Bronchial smooth muscle cell (primary cell): ENCODE measurements around the gene PSEN1. TPM values are rescaled to one million over a fixed set of nuclear protein-coding genes. Genes with fewer than 3 reads are reported as not detected.

Source experiments
- total RNA-seq: library from RNA; depleted of rRNA; stranded (reverse); fragments of >200 nt; gene quantifications from 2 replicates; pipeline ENCODE4 v1.2.1, GENCODE V29; 2014

The PSEN1 gene
- total RNA-seq: 37.8 and 45.5 TPM in 2 replicates

DNA sequence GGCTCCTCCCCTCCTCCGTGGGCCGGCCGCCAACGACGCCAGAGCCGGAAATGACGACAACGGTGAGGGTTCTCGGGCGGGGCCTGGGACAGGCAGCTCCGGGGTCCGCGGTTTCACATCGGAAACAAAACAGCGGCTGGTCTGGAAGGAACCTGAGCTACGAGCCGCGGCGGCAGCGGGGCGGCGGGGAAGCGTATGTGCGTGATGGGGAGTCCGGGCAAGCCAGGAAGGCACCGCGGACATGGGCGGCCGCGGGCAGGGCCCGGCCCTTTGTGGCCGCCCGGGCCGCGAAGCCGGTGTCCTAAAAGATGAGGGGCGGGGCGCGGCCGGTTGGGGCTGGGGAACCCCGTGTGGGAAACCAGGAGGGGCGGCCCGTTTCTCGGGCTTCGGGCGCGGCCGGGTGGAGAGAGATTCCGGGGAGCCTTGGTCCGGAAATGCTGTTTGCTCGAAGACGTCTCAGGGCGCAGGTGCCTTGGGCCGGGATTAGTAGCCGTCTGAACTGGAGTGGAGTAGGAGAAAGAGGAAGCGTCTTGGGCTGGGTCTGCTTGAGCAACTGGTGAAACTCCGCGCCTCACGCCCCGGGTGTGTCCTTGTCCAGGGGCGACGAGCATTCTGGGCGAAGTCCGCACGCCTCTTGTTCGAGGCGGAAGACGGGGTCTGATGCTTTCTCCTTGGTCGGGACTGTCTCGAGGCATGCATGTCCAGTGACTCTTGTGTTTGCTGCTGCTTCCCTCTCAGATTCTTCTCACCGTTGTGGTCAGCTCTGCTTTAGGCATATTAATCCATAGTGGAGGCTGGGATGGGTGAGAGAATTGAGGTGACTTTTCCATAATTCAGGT, at the start of gene PSEN1:
Gene PSEN1 (plus strand): TSS at position 121 of the 839 bp plus-strand sequence. CDS start 11,513 bp downstream, outside the sequence.

DNA sequence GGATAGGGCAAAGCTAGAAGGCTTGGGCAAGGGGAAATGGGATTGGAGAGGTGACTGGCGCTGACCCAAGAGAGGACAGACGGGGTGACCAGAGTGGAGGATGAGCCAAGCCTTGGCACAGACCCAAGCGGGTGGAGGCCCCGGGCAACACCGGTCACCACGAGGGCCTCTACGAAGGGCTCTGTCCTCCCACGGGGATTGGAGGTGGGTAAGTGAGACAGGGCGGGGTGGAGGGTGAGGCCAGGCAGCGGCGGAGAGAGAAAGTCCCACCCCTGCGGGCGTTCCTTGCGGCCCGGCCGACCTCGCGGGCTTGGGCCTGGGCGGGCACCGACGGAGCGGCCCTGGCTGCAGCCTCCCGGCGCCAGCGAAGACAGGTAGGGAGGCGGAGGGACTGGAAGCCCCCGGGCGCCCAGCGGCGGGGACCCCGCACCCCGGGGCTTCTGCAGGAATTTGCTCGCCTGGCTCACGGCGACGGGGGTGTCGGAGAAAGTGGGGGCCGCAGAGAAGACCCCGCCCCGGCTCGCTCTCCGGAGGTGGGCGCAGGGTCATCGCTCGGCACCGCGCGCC, 101.0 kb downstream of the PSEN1 start, which contains the start of gene PAPLN:
Gene PAPLN (plus strand): TSS at position 288 of the 567 bp plus-strand sequence. CDS start 2,273 bp downstream, outside the sequence.

Other genes starting within 250 kb of the PSEN1 start
- 8.1 and 13.2 TPM in 2 replicates for gene DPF3, start 242.4 kb upstream of the PSEN1 start, total RNA-seq
- gene DCAF4, start 210.0 kb upstream of the PSEN1 start, total RNA-seq: 7.1 and 9.6 TPM in 2 replicates
- gene ZFYVE1, start 109.4 kb upstream of the PSEN1 start, total RNA-seq: 20.0 and 26.2 TPM in 2 replicates
- gene RBM25, start 78.0 kb upstream of the PSEN1 start, total RNA-seq: 20.8 and 29.0 TPM in 2 replicates
- 1.7 and 4.6 TPM in 2 replicates for gene PAPLN, start 101.0 kb downstream of the PSEN1 start, total RNA-seq